NCI-H526 (cell line): ENCODE measurements around the gene REC8.

Experiments used
- DNase-seq, 2 experiments: peaks; one replicate each; lab custom pipeline; 2025; lab: John Stamatoyannopoulos, UW

Gene REC8

GRCh38 chr14:24159777-24160498 lies 11.9 kb upstream of the REC8 start:
- DNase-seq: no peak

- DNase-seq: no peak
Observed at GRCh38 chr14:24160499-24160849, 11.4 kb upstream of the REC8 start.

- peak; percentile 73 to 93 for DNase-seq
Observed at GRCh38 chr14:24160850-24161804, 10.8 kb upstream of the REC8 start, which contains the start of gene IRF9. Gene IRF9, plus strand, starts transcription at chr14:24161265. Its CDS starts 880 bp downstream, at chr14:24162145.

GRCh38 chr14:24162093-24162492 lies 9.8 kb upstream of the REC8 start:
- no peak for DNase-seq

- DNase-seq: no peak
Observed at GRCh38 chr14:24164518-24164991, 7.3 kb upstream of the REC8 start.

GRCh38 chr14:24165785-24166184 lies 6.1 kb upstream of the REC8 start:
- no peak for DNase-seq

GRCh38 chr14:24167469-24168114 lies 4.3 kb upstream of the REC8 start:
- DNase-seq: no peak

GRCh38 chr14:24172261-24172860 lies 481 bp downstream of the REC8 start:
- DNase-seq: peak; percentile 42 to 48

GRCh38 chr14:24172871-24173281 lies 996 bp downstream of the REC8 start:
- peak in 1 of 2 experiments; percentile 27 for DNase-seq

- DNase-seq: no peak
Observed at GRCh38 chr14:24176599-24176998, 4.7 kb downstream of the REC8 start.

GRCh38 chr14:24177041-24177825 lies 5.4 kb downstream of the REC8 start:
- DNase-seq: no peak

- no peak for DNase-seq
Observed at GRCh38 chr14:24177891-24178290, 6.0 kb downstream of the REC8 start.

- DNase-seq: no peak
Observed at GRCh38 chr14:24178399-24179178, 6.7 kb downstream of the REC8 start.

GRCh38 chr14:24179294-24179960 lies 7.5 kb downstream of the REC8 start:
- DNase-seq: no peak

- DNase-seq: peak in 1 of 2 experiments; percentile 16
Observed at GRCh38 chr14:24179961-24180796, 8.3 kb downstream of the REC8 start.

GRCh38 chr14:24181371-24182077 lies 9.6 kb downstream of the REC8 start:
- no peak for DNase-seq

- DNase-seq: no peak
Observed at GRCh38 chr14:24182110-24182882, 10.4 kb downstream of the REC8 start.
